GM12892 (cell line): ENCODE data around the gene CCDC13.

Experiments used
- POLR2A ChIP-seq: IDR thresholded peaks from 2 replicates; pipeline ENCODE4 v1.6.1; 2011; ENCODE audit warnings: low read depth, low read length, control low read depth
- POLR2AphosphoS5 ChIP-seq: IDR thresholded peaks from 2 replicates; pipeline ENCODE4 v1.6.1; 2011; ENCODE audit warnings: low read depth, low read length, control low read depth
- TAF1 ChIP-seq: IDR thresholded peaks from 2 replicates; pipeline ENCODE4 v1.6.1; 2011; ENCODE audit warnings: low read depth, mild to moderate bottlenecking, control low read depth, low read length, borderline replicate concordance

- no peak for TF ChIP-seq TAF1
- TF ChIP-seq POLR2A, result no peak
- no peak for TF ChIP-seq POLR2AphosphoS5
Observed at GRCh38 chr3:42730706-42731420, 42.2 kb downstream of the CCDC13 start.
